Activated gamma-delta T cell treated with Interleukin-2 at 50 U/mL for 16 hours (primary cell): Measurements from ENCODE around the gene SLC26A9.
"Not testable (repeated sequence)": the region's sequence is repeated elsewhere in the genome, so short reads cannot be mapped to it uniquely, and the experiment has no call there.

Experiments
- DNase-seq: peaks from one replicate; pipeline ENCODE4 v3.0.0-alpha.2; 2020

The SLC26A9 gene

DNA sequence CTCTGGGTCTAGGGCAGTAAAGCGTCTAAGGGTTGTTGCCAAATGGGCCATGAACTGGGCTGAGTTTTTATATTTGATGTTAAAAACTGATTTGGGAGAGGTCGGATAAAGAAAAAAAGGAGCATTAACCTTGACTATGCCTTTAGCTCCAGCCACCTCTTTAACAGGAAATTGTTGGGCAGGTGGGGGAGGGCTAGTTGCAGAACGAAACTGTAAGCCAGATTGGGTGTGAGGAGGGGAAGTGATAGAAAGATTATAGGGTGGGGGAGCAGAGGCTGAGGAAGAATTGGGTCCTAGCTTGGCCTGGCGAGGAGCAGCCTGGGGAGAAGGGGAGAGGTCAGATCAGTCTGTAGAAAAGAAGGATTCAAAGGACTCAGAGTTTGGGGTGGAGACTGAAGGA, 54.2 kb downstream of the SLC26A9 start:
- not testable (repeated sequence) for DNase-seq

DNA sequence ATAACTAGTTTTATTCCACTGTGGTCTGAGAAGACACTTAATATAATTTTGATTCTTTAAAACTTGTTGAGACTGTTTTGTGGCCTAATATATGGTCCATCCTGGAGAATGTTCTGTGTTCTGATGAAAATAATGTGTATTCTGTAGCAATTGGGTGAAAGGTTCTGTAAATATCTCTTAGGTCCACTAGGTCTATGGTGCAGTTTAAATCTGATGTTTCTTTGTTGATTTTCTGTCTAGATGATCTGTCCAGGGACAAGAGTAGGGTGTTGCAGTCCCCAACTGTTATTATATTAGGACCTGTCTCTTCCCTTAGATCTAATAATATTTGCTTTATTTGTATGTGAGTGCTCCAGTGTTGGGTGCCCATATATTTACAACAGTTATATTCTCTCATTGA, 59.5 kb downstream of the SLC26A9 start:
- DNase-seq = no peak

GRCh38 chr1:205880923-205881322, 62.3 kb downstream of the SLC26A9 start:
- DNase-seq = no peak

DNA sequence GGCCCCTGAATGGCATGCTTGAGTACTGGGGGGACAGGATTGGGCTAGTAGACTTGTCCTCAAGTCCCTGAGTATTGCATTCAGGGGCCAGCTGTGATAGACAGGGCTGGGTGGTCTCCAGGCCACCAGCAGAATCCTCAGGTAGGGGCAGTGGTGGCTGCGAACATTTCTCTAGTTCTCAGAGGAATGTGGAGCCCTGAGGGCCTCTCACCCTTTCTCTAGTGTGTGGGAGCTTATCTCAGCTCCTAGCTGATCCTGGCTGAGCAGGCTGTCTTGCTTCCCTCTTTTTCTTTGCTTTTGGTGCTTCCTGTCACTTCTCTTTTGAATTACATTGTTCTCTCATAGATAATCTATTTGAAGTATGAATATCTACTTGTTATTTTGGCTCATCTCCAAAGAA, 63.3 kb downstream of the SLC26A9 start:
- no peak for DNase-seq

DNA sequence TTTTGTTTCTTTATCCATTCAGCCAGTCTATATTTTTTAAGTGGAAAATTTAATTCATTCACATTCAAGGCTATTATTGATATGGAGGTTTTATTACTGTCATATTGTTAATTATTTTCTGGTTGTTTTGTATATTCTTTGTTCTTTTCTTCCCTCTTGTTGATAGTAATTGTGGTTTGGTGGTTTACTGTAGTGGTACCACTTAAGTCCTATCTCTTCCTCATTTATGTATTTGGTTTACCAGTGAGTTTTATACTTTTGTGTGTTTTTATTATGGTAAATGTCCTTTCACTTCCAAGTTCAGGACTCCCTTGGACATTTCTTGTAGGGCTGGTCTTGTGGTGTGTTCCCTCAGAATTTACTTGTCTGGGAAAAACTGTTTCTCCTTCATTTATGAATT, 65.2 kb downstream of the SLC26A9 start:
- no peak for DNase-seq

GRCh38 chr1:205873148-205873547, 70.1 kb downstream of the SLC26A9 start:
- not testable (repeated sequence) for DNase-seq

GRCh38 chr1:205870236-205870635, 73.0 kb downstream of the SLC26A9 start:
- DNase-seq = no peak
